ENCODE data around the gene HYOU1. TPM values are rescaled to one million over a fixed set of nuclear protein-coding genes. Genes with fewer than 3 reads are reported as not detected.
"Not testable (repeated sequence)": the region's sequence is repeated elsewhere in the genome, so short reads cannot be mapped to it uniquely, and the experiment has no call there.

The HYOU1 gene
- total RNA-seq, 1 donor from 2014 or later, result 31.5 TPM

GRCh38 chr11:119021631-119022030 is 35.4 kb downstream of the HYOU1 start:
- no peak for DNase-seq (ENCODE audit: low spot score)

- DNase-seq (ENCODE audit: low spot score), result no peak
These were observed 37.0 kb downstream of the HYOU1 start for GRCh38 chr11:119019996-119020395.

GRCh38 chr11:119018074-119018938 is 38.7 kb downstream of the HYOU1 start, which contains the start of the genes RPS25 and TRAPPC4:
RPS25 (minus strand) TSS chr11:119018343; CDS start chr11:119018284, 59 bp downstream.
TRAPPC4 (plus strand) TSS chr11:119018766; CDS start chr11:119018796, 30 bp downstream.
- peak; percentile 99 for DNase-seq (ENCODE audit: low spot score)

- DNase-seq (ENCODE audit: low spot score), result not testable (repeated sequence)
These were observed 39.6 kb downstream of the HYOU1 start for GRCh38 chr11:119017377-119017776.

- DNase-seq (ENCODE audit: low spot score), result no peak
These were observed 40.6 kb downstream of the HYOU1 start for GRCh38 chr11:119016216-119017009.

GRCh38 chr11:119015054-119015611 is 41.9 kb downstream of the HYOU1 start:
- no peak for DNase-seq (ENCODE audit: low spot score)

- DNase-seq (ENCODE audit: low spot score), result no peak
These were observed 42.6 kb downstream of the HYOU1 start for GRCh38 chr11:119014209-119014924.

DNA sequence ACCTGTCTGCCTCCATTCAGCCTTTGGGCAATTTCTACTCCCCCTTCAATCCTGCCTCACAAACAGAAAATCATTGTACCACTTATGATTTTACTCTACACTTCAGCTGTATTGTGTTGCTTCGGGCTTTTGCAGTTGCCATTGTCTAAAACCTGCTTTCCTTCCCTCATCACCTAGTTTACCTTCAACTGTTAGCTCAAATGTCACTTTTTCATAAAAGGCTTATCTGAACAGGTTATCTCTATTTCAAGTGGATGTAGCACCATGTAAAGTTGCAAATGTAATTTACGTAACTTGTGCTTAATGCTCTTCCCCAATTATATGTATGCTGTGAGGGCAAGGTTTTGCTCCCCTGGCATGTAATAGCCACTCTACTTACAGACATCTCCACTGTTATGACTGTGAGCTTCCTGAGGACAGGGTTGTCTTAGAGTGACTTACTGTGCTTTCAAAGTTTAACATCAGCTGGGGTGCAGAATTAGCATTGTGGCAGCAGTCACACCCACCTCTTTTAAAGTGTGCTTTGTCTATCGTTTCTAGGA is 44.3 kb downstream of the HYOU1 start:
- no peak for DNase-seq (ENCODE audit: low spot score)

DNA sequence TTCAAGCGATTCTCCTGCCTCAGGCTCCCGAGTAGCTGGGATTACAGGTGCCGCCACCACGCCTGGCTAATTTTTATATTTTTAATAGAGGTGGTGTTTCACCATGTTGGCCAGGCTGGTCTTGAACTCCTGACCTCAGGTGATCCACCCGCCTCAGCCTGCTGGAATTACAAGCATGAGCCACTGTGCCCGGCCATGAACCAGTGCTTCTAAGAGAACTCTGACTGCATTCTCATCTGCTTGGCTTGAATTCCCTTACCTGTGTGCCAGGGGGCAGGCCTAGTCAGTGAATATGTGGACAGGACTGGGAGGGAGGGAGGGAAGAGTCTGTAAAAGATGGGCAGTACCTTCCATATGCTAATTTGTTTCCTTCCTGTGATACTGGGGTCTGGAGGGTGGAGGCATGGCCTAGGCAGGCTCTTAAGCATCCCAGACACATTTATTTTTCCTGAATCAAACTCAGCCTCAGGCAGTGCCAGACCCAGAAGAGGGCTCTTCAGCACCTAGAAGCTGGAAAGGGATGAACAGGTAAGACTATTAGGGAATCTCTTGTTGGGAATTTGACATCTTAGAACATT is 45.4 kb downstream of the HYOU1 start:
- DNase-seq (ENCODE audit: low spot score), result no peak

DNA sequence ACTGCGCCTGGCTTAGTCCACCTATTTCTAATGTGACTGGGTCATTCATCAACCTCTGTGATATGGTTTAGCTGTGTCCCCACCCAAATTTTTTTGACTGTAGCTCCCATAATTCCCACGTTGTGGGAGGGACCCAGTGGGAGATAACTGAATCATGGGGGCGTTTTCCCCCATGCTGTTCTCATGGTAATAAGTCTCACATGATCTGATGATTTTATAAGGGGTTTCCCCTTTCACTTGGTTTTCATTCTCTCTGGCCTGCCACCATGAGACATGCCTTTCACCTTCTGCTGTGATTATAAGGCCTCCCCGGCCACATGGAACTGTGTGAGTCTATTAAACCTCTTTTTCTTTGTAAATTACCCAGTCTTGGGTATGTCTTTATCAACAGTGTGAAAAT is 50.3 kb downstream of the HYOU1 start:
- no peak for DNase-seq (ENCODE audit: low spot score)

- DNase-seq (ENCODE audit: low spot score), result no peak
These were observed 56.1 kb downstream of the HYOU1 start for GRCh38 chr11:119000906-119001305.

DNA sequence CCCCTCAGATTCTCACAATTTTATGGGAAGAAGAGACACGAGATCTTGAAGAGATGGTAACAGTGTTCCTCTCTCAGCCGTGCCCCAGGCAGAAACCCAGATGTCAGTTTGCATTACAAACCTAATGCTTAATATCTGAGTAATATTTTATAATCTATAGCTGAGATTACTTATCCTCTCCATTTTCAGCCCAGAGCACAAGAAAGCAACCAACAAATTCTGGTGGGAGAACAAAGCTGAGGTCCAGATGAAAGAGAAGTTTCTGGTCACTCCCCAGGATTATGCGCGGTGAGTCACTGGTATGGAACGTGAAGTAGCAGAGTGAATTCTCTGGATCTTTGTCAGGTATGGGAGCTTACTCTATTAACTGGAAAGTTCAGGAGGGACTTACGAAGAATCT is 58.2 kb downstream of the HYOU1 start:
- DNase-seq (ENCODE audit: low spot score), result peak; percentile 50

DNA sequence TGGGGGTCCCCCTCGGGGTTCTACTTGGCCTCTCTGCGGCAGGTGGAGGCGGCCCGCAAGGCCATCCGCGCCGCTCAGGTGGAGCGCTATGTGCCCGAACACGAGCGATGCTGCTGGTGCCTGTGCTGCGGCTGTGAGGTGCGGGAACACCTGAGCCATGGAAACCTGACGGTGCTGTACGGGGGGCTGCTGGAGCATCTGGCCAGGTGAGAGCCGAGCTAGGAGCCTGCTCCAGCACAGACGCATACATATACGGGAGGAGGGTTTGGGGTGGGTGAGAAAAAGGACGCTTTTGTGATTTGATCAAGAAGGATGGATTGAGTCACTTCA is 58.7 kb downstream of the HYOU1 start:
- no peak for DNase-seq (ENCODE audit: low spot score)

- DNase-seq (ENCODE audit: low spot score), result peak; percentile 96
These were observed 59.2 kb downstream of the HYOU1 start, which contains the start of gene CENATAC for GRCh38 chr11:118997627-118998387. CENATAC (plus strand) TSS chr11:118998138; CDS start chr11:118998198, 60 bp downstream.

DNA sequence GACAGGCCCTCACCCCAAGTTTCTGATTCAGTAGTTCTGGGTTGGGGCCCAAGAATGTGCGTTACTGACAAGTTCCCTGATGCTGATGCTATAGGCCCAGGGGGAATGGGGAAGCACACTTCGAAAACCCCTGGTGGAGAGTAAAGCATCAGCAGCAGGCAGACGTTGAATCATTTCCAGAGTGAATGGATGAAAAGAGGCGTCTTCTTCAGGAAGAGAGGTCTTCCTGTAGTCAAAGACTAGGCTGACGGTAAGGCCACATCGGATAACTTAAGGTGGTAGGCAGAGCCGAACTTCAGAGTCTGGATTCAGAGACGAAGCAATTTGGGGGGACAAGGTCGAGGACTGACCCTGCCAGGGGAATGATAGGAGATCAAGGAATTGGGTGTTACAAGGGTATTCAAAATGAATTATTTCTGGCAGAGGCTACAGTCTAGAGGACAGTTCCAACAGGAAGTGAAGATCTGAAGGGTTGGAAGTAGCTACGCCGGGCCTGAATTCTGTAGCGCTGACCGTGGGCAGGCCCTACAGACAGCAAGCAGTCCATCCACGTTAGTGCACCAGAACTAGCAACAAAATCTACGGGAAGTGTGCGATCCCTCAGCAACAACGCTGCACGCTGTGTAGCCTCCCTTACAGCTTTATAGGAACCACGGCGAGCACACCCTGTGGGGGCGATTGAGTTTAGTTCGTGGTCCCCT is 59.9 kb downstream of the HYOU1 start:
- DNase-seq (ENCODE audit: low spot score), result peak; percentile 35

Data from umbilical cord (tissue), 2 donors.